Tibial nerve (tissue), 3 donors: ENCODE results near the gene TRIP13.
"Not testable (repeated sequence)": the region's sequence is repeated elsewhere in the genome, so short reads cannot be mapped to it uniquely, and the experiment has no call there.

Experiments used
- CTCF ChIP-seq, 5 experiments: fragments of 200-600 bp in 3 of 5; fragments of 450-650 bp in 2 of 5; sonication (generic) in 3 of 5; IDR thresholded peaks; one replicate each; pipeline ENCODE4 v1.5.1; 2016 to 2019; ENCODE audit warnings: antibody characterized with exemption in 5 of 5, mild to moderate bottlenecking in 3 of 5, moderate library complexity in 2 of 5
- POLR2A ChIP-seq, 2 donors: fragments of 450-650 bp; IDR thresholded peaks; one replicate each; pipeline ENCODE4 v1.6.1; 2017; ENCODE audit warnings: antibody characterized with exemption in 2 of 2, mild to moderate bottlenecking in 2 of 2, moderate library complexity in 2 of 2

- TF ChIP-seq CTCF, POLR2A (IDR thresholded peaks at IDR 0.05): not testable (repeated sequence)
Measured at GRCh38 chr5:843926-844325, 48.8 kb upstream of the TRIP13 start.
